GM19099 (cell line): Measurements from ENCODE around the gene OTOA.

Experiments
- POLR2A ChIP-seq: IDR thresholded peaks from 3 replicates; pipeline ENCODE4 v1.6.1; 2011; ENCODE audit warnings: low read depth; ENCODE audit not compliant: insufficient read length; ENCODE audit errors: extremely low read depth

Gene OTOA

GRCh38 chr16:21642861-21643260, 20.9 kb upstream of the OTOA start:
- no peak for TF ChIP-seq POLR2A

GRCh38 chr16:21643785-21644184, 20.0 kb upstream of the OTOA start:
- TF ChIP-seq POLR2A, result no peak

DNA sequence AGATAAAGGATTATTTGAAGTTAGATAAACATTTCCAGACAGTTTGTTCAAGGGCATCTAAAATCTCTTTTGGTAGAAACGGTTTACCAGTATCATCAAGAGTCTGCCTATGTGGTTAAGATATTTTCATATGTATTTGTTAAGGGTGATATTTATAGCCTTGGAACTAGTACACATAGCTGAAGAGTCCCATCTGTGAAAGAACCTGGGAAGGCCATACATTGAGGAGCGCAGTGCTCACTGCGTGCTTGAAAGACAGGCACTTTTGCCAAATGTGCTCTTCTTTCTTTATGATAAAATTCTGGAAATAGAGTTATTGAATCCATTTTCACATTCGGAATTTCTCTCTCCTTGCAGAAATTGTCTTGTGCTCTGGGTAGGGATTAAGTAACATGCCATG, 19.1 kb upstream of the OTOA start:
- no peak for TF ChIP-seq POLR2A

DNA sequence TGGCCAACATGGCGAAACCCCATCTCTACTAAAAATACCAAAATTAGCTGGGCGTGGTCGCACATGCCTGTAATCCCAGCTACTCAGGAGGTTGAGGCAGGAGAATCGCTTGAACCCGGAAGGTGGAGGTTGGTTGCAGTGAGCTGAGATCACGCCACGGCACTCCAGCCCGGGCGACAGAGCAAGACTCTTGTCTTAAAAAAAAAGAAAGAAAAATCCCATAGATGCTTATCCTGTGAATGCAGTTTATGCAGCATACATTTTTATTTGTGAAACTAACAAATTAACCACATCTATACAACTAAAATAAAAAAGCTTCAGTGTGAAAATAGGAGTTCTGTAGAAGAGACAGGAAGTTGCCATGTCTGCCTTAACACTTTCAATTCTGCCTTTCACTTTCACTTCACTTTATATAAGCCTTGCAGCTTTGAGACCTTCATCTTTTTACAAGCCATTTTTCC, 18.5 kb upstream of the OTOA start:
- TF ChIP-seq POLR2A, result no peak

DNA sequence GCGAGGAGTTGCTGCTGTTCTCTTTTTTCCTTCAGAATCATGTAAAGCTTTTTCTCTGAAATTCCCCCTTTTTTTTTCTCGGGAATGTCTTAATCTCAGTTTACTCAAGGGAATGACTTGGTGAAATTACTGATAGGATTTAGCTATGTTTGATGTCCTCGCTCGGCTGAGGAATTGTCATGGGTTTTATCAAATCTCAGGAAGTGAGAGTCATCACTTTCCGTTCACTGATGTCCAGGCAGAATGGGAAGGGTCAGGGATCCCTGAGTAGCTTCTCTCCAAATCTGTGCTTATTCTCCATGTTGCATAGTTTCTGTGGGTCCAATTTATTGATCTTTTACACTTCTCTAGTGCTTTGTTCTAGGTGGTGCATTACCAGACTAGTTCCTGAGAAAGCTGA, 17.7 kb upstream of the OTOA start:
- TF ChIP-seq POLR2A, result no peak

- no peak for TF ChIP-seq POLR2A
Measured at GRCh38 chr16:21646721-21647561, 16.8 kb upstream of the OTOA start.

GRCh38 chr16:21647562-21648164, 16.1 kb upstream of the OTOA start:
- no peak for TF ChIP-seq POLR2A

DNA sequence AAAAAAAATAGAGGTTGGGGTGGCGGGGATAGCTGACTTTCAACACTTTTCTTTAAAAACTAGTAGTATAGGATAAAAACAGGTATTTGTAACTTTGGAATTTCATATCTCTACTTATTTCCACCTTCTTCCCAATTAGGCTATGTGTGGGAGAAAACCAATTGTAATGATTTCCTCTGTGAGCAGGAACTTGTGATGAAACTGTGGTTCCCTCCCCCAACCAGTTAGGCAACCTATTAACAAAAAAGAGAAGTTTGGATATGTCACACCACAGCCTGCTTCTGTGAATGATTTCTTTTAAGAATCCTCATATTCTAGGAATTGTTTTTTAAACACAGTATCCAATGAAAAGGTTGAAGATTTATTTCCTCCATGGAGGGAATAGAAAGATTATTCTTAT, 13.2 kb upstream of the OTOA start:
- no peak for TF ChIP-seq POLR2A

DNA sequence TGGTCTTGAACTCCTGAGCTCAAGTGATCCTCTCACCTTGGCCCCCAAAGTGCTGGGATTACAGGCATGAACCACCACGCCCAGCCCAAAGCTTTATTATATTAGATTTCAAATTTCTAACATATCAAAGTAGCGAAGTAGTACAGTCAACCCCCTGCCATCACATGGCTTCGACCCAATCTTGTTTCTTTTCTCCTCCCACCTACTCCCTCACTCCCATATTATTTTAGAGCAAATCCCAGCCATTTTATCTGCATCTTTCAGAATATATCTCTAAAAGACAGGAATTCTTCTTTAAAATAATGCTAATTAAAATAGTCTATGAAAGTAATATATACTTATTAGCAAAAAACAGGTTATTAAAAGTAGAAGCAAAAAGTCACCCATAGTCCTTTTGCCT, 12.3 kb upstream of the OTOA start:
- no peak for TF ChIP-seq POLR2A

- TF ChIP-seq POLR2A, result no peak
Measured at GRCh38 chr16:21652453-21652852, 11.3 kb upstream of the OTOA start, which contains the start of gene IGSF6. IGSF6 (minus strand) TSS chr16:21652608; CDS start chr16:21652598, 10 bp downstream.

- no peak for TF ChIP-seq POLR2A
Measured at GRCh38 chr16:21653571-21653970, 10.2 kb upstream of the OTOA start.

DNA sequence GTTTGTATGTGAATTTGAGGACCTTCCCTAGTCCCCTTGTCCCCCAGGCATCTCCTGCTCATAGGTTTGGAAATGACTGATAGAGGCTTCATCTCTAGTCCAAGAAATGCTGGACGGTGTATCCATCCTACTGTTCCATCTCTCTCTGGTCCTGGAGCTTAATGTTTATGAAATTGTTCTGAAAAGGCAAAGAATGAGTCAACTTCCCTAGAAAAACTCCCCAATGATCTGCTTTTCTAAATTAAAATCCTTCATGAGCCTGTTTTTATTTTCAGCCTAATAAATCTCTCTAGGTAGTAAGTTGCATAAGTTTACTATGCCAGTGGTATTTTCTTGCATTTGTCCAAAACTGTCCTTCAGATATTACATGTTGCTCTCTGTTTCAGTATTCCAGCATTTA, 9.3 kb upstream of the OTOA start:
- TF ChIP-seq POLR2A, result no peak

DNA sequence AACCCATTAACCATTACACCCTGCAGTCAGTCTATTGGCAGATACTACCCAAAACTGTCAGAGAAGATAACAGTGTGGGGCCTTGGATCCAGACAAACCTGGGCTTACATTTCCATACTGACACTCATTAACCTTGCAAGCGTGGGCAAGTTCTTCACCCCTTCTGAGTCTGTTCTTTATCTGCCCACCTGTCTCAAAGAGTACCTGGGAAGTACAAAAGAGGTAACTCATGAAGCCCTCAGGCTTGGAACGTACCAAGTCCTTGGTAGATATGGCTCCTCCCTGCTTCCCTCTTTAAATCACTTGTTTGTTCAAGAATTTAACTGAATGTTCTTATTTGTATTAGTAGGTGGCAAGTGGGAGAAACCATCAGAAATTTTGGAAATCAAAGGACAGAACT, 8.9 kb upstream of the OTOA start:
- TF ChIP-seq POLR2A, result no peak

DNA sequence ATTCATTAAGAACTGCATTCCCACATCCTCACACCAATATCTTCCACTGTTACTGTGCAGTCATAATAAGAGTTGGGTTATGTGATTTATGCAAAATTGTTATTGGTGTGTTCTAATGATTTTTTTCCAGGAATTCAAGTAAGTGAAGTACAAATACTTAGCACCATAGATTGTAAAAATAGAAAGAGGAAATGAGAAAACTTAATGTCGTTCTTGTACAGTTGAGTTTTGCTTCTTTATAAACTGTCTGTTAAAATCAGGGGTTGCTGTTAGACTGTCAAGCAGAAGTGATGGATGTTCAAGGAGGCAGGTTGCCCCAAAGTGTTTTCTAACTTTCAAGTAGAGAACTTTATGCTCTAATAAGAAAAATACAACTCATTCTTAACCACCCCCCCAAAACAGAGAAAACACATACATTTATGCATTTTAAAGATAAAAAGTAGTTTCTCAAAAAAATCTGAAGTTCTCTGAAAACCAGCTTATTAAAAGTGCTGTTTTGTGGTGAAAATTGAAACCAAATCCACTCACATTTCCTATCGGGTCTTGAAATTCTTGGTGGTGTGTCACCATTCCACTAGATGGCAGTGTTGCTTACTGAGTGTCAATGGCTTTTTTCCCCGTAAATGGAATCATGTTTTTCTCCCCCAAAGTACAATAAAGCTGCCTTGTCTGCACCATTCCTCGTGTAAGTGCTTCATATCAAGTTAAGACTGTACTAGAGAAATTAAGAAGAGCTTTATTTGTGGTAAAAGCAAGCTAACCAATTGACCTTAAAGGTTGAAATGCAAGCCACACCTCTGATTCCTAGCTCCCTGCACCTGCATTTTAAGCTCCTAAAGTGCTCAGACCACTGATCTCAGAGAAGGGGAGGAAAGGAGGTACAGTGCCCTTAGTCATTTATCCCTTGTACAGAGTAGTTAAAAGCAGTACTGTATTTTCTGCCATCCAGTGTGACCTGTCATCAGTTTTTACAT, 6.7 kb upstream of the OTOA start:
- no peak for TF ChIP-seq POLR2A

- TF ChIP-seq POLR2A, result no peak
Measured at GRCh38 chr16:21659124-21659523, 4.6 kb upstream of the OTOA start.

GRCh38 chr16:21664801-21665492, 1.2 kb downstream of the OTOA start:
- no peak for TF ChIP-seq POLR2A
